Measurements from ENCODE around the gene CRTAP. TPM values are rescaled to one million over a fixed set of nuclear protein-coding genes. Genes with fewer than 3 reads are reported as not detected.
"Not testable (repeated sequence)": the region's sequence is repeated elsewhere in the genome, so short reads cannot be mapped to it uniquely, and the experiment has no call there.

CRTAP gene
- total RNA-seq, 1 donor from 2014 or later = 171 TPM

DNA sequence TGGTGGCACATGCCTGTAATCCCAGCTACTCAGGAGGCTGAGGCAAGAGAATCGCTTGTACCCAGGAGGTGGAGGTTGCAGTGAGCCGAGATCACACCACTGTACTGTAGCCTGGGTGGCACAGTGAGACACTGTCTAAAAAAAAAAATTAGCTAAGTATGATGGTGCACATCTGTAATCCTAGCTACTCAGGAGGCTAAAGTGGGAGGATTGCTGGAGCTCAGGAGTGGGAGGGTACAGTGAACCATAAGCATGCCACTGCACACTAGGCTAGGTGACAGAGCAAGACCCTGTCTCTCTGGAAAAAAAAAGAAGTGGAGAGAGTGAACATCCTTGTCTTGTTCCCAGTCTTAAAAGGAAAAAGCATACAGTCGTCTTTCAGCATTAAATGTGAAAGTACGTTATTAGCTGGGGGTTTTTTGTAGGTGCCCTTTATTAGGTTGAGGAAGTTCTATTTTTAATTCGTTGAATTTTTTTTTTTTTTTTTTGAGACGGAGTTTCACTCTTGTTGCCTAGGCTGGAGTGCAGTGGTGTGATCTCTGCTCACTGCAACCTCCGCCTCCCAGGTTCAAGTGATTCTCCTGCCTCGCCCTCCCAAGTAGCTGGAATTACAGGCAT, 25.3 kb downstream of the CRTAP start:
- not testable (repeated sequence) for DNase-seq (ENCODE audit: extremely low read depth, low read depth, low spot score)

DNA sequence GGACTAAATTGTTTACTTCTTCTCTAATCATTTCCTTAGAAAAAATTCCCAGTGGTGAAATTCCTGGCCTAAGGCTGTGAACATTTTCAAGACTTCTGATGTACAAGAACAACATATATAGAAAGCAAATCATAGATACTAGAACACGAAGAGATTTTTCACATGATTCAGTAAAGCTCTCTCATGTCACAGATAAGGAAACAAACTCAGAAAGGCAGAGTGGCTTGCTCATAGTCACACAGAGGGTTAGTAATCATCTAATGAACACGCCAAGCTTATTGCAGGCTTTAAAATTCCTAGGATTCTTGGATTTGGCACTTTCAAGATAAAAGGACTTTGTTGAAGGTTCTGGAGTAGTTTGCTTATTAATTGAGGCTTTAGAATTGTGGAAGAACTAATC, 26.2 kb downstream of the CRTAP start:
- no peak for DNase-seq (ENCODE audit: extremely low read depth, low read depth, low spot score)

DNA sequence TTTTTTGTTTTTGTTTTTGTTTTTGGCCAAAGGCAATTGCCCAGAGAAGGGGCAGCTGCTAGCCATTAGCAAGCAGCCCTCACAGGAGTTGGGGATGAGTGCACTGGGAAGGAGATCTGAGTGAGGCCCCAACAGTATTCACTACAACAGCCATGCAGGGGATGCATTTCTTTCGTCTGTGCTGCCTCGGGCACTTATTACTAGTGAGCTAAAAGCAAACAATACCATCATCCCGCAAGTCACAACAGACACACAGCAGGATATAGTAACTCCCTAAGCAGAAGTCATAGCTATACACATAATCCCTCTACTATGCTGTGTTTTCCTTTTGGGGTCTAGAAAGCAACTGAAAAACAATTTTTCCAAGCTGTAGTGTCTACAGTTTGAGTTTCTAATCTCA, 27.2 kb downstream of the CRTAP start:
- no peak for DNase-seq (ENCODE audit: extremely low read depth, low read depth, low spot score)

DNA sequence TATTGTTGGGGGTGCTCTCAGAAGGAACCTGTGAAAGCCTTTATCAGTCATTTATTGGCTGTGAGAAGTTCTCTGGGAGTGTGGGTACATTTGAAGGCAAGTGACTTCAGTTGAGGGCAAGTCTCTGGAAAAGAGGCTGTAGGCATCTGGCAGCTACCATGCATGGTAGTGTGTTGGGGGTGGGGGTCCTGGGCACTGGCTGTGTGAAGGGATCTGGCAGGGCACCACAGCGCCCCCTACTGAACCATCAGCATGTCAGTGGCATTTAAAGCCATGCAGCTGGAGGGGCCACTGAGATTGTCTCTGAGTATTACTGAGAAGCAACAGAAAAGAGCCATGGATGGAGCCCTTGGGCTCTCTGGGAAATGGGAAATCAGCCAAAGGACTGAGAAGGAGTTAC, 30.6 kb downstream of the CRTAP start:
- DNase-seq (ENCODE audit: extremely low read depth, low read depth, low spot score) = no peak

DNA sequence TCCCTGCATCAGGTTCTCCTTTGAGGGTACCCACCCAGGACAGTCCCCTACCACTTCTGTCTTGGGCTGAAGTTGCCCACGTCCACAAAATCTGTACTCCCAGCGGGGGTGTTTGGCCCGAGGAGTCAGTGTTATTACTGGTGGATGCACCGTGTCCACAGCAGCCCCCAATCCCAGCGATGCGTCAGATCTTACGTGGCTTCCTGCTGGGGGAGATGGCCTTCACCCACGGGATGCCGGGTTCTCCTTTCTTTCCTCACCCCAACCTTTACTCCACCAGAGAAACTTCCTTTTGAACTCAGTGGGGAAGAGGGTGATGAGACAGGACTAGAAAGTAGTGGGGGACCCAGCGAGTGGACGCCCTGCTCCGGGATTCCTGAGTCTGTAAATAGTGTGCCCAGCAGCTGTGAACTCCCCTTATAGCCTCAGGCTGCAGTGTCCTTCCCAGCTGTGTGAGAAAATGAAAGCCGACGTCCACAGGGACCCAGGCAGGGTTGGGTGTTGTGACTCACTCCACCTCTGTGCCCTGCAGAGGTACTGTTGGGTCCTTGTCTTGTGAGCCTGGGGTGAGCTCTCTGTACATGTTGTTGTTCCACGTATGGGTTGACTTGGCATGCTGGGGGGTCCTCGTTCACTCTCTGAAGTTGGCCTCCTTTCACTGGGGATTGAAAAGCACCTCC, 31.5 kb downstream of the CRTAP start:
- DNase-seq (ENCODE audit: extremely low read depth, low read depth, low spot score) = no peak

DNA sequence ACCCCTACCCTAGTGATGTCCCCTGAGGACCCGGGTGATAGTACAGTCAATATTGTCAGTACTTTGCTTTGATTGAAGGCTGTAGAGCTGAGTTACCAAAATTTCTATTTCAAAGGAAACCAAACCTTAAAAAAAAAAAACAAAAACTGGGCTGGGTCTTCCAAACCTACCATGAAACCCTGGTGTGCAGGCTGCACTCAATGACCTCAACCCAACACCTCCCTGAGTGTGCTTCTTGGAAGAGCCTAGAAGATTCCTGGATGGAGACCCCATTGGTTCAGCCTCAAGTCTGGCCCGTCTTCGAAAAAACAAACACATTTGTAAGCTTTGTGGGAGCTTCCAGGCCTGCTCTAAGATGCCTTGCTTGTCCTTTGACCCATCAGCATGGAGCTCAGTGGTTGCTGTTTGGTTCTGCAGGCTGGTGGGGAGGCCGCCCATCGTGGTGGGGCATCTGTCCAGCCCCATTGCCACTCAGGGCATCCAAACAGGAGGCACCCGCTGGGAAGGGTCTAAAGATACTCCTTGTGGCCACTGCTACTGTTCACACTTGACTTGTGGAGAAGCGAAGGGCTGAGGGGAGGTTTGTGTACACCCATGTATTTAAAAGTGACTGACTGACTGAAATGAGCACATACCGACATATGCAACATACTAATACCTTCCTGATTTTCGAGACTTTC, 32.2 kb downstream of the CRTAP start:
- DNase-seq (ENCODE audit: extremely low read depth, low read depth, low spot score) = no peak

DNA sequence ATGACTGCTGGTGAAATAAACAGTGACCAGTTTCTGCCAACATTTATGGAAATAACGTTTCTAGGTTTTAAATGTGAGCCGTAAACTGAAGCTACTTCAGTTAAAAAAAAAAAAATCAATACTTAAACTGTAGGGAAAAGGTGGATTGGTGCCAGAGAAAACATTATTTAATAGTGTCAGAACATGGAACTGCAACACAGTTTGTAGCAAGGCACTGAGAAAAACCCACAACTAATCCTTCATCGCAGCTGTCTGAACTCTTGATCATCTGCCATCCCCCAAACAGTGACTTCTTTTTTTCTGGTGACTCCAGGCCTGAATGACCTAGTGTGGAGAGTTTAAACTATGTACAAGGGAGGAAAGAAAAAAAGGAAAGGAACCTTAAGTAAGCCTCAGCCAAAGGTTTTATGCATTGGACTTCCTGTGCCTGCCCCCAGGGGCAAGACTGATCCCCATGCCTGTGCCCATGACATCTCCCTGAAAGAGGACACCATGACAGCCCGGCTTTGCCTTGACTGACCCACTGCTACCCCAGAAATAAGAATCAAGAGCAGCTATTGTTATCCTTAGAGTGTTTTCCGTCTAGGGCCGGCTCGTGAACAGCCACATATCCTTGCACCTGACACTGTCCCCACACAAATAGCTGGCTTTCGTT, 33.1 kb downstream of the CRTAP start:
- no peak for DNase-seq (ENCODE audit: extremely low read depth, low read depth, low spot score)

DNA sequence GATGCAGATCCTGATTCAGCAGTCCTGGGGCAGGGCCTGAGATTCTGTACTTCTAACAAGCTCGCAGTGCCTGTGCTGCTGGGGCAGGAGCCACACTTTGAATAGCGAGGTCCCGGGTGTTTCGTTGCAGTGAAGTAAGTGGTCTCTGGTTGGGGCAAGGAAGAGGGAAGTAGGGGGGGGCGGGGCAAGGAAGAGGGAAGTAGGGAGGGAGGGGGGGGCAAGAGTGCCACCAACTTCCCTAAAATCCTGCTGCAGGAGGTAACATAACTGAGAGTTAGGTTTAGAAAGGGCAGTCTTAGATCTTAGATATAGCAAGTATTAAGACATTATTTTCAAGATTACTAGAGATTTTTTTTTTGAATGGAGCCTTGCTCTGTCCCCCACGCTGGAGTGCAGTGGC, 35.5 kb downstream of the CRTAP start:
- DNase-seq (ENCODE audit: extremely low read depth, low read depth, low spot score) = no peak

DNA sequence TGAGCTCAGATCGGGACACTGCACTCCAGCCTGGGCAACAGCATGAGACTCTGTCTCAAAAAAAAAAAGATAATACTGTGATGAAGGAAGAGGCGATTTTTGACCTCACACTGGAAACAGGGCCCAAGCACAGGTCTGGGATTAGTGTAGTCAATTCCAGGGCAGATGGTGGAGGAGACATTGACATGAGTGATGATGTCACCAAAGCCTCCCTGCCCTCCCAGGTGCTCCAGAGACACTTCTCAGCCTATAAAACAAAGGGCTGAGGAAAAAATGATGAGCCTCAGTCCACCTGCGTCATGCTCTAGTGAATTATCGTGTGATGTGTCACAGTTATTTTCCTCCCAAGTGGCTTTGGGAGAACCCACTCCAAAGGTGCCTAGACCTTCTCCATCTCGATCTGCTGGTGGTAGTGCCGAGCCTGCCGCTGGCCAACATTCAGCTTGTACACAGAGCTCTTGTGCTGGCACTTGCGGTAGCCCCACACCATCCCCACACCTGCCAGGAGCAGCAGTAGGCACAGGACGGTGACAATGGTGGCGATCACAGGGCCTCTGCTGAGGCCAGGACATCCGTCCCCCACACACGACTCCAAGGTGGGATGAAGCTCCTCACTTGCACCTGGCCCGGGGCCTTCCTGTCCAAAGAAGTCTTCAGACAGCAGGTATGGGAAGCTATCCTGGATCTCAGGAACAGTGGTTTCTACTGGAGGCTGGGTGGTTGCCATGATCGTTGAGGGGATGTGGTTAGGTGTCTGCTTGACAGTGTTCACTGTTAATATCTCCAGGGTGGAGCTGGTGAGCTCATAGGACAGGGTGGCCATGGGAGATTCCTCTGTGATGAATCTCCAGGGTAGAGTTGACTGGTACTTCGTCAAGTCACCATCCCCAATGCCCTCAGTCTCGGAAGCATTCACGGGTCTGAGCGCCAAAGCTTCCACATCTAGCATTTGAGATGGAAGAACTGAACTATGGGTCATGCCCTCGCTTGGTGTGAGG, 38.8 kb downstream of the CRTAP start:
- no peak for DNase-seq (ENCODE audit: extremely low read depth, low read depth, low spot score)

DNA sequence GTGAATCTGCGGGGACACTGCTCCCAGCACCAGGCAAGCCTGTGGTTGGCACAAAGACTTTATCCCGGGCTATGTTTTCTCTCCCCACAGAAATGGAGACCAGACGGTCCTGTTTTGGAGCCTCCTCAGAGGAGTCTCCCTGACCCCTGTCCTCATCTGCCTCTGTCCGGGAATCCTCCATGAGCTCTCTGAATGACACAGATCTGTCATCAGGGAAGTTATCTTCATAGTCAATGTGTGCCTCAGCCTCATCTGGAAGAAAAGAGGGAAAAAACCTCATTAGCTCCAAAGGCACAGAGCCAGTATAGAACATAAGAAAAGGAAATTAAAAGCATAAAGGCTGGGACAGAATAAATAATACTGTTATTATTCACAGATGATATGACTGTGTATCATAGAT, 40.0 kb downstream of the CRTAP start:
- DNase-seq (ENCODE audit: extremely low read depth, low read depth, low spot score) = no peak

DNA sequence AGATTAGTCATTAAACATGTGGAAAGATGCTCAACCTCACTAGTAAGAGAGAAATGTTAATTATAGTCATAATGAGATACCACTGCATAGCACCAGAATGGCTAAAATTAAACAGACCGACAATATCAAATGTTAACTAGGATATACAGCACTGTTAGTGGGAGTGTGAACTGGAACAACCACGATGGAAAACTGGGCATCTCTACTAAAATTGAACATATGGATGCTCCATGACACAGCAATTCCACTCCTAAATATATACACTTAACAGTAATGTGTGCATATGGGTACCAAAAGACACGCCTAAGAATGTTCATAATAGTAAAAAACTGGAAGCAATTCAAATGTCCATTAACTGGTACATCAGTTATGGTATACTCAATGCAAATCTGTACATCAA, 41.5 kb downstream of the CRTAP start:
- no peak for DNase-seq (ENCODE audit: extremely low read depth, low read depth, low spot score)

DNA sequence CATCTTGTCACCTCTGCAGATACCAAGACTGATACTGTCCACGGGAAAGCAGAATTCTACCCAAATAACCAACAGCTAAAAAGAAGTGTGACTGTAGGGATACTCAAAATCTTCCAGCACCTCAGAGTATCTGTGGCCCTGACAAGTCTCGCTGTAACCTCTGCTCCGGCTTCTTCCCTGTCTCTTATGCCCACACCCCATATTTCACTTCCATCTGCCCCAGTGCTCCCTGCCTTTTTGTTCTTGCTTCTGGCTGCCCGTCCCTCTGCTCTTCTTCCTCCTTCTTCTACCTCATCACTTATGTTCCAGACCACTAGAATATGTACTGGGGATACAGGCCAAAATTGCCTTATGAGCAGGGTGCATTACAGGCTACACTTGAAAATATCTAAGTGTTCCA, 45.4 kb downstream of the CRTAP start:
- no peak for DNase-seq (ENCODE audit: extremely low read depth, low read depth, low spot score)

DNA sequence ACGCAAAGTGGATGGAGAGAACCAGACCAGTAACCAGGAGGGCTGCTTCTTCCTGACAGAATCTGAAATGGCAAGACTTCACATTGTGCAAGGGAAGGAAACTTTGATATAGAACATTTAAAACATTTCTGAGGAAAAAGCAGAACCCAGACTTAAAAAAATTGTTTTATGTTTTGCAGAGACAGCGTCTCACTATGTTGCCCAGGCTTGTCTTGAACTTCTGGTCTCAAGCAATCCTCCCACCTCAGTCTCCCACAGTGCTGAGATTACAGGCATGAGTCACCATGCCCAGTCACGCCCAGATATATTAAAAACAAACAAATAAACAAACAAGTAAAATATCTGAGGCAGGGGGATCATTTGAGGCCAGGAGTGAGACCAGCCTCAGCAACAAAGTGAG, 46.2 kb downstream of the CRTAP start:
- no peak for DNase-seq (ENCODE audit: extremely low read depth, low read depth, low spot score)

DNA sequence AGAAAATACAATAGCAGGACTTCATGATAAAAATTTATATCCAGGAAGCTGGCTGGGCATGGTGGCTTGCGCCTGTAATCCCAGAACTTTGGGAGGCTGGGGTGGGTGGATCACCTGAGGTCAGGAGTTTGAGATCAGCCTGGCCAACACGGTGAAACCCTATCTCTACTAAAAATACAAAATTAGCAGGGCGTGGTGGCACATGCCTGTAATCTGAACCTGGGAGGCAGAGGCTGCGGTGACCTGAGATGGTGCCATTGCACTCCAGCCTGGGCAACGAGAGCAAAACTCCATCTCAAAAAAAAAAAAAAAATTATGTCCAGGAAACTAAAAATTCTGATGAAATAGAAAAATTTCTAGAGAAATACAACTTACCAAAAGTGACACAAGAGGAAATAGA, 48.8 kb downstream of the CRTAP start:
- DNase-seq (ENCODE audit: extremely low read depth, low read depth, low spot score) = not testable (repeated sequence)

DNA sequence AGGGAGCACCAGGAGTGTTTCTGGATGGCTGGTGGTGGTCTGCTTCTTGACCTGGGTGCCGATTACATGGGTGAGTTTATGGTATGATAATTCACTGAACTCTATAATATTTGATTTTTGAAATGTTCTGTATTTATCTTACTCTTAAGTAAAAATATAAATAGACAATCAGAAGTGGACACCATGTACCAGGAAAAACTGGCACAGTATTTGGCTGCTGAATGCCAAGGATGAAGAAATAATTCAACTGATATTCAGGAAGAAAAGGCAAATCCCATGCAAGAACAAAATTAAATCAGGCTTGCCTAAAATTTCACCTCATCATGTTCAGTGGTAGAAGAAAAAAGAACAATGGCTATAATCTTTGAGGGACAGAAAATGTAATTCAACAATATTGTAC, 51.6 kb downstream of the CRTAP start:
- no peak for DNase-seq (ENCODE audit: extremely low read depth, low read depth, low spot score)

DNA sequence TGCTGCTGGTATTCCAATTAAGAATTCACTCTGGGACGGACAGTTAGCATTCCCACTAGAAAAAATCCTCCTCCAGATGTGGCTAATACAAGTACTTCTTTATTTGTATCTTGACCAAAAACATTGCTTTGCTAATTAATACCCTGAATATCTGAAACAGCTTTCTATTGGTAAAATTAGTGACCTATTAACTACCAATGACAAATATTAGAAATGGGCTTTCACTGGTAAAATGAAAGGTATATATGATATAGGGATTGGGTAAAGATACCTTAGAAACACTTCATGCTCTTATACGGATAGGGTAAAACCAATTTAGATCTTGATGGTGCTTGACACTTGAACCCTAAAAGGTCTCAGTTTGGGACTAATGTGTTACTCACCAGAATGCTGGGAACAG, 52.3 kb downstream of the CRTAP start:
- no peak for DNase-seq (ENCODE audit: extremely low read depth, low read depth, low spot score)

DNA sequence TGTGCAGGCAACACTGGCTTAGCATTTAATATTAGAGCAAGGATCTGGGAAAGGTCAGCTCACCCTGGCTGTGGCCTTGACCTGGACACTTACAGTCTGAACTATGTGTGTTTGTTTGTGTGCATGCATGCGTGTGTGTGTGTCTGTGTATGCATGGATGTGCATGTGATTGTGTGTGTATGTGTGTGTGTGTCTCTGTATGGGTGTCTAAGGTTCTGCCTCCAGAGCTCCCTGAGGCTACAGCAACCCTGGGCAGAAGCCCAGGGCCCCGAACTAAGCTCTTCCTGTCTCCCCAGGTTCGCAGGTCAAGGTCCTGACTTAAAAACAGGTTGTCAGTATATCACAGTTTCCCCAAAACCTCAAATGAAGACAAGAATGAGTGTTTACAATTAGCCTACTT, 53.5 kb downstream of the CRTAP start:
- DNase-seq (ENCODE audit: extremely low read depth, low read depth, low spot score) = no peak

DNA sequence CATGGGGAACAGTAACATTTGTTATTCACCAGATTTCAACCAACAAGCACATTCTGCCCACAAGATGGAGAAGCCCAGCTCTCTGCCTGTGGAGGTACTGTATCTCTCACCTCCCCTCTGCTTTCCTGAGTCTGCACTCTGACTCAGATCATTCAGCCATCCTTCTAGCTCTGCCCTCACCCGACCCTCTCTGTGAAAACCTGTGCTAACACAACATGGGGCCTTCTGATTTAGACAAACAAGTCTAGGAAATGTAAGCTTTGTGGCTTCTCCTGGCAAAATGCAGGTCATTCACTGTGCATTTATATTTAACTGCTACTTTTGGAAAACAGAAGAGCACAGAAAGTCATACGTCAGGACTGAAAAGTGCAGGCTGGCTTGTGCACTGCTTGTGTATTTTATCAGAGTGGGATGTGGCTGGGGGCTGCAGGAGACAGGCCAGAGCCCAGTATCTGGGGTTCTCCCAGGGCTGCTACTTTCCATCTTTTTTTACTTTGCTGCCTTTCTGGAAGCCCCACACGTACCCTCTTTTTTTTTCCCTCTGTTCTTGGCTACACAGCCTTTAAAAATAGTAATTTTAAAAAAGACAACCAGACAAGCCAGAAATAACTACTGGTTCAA, 54.0 kb downstream of the CRTAP start:
- DNase-seq (ENCODE audit: extremely low read depth, low read depth, low spot score) = no peak

DNA sequence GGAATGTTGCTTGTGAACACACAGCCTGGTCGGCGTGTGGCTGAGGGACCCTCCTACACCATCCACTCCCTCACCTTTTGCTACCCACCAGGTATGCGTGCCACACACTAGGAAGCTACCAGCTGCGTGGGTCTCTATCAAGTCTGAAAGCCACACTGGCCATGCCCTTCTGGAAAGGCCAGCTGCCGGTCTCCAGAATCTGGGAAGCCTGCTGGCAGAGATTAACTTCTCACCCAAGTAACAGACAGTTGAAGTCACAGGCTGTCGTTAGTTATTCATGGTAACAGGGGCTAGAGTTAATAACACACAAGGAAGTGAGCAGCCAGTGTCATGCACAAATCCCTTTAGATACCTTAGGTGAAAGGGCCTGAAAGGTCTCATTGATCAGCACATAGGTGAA, 56.7 kb downstream of the CRTAP start:
- DNase-seq (ENCODE audit: extremely low read depth, low read depth, low spot score) = no peak

DNA sequence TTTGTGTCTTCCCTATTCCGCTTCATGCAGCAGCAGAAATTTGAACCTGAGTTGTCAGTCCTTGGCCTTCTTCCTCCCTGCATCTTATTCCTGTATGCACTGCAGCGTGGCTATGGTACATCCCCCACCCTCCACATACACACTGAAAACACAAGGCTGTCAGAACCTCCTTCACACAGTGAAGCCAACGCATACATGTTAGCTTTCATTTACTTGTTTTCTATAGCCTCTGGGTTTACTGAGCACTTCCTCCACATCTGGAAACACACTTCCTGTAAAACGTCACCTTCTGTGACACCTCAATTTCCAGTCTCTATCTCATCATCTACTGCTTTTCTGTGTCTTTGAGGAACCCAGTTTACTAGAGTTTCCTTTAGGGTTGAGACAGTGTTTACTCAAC, 57.8 kb downstream of the CRTAP start:
- DNase-seq (ENCODE audit: extremely low read depth, low read depth, low spot score) = no peak
